ENCODE results near the gene ALDH3B1. TPM values are rescaled to one million over a fixed set of nuclear protein-coding genes. Genes with fewer than 3 reads are reported as not detected.

The ALDH3B1 gene
- total and polyA plus RNA-seq, 9 of the 15 experiments (the other 6 are each of a cell fraction or from before 2014, with no cell fraction given), result 0.01 to 0.35 (median 0.07) TPM; not detected in 2

GRCh38 chr11:68032997-68033707 lies 23.0 kb downstream of the ALDH3B1 start:
- no peaks in the 10 kb centered on the region for H3K27me3 ChIP-seq (ENCODE audit: control insufficient read depth in 2 of 2, insufficient read depth in 2 of 2, low read length in 2 of 2)
- H2AFZ ChIP-seq (ENCODE audit: low read depth, low read length), result no peak overlapping the region
- ATAC-seq (no peak), FAIRE-seq (no peak), DNase-seq (ENCODE audit: extremely low read depth in 1 of 4, low spot score in 3 of 4) (no peak)
- peaks cover 21 to 64% of the 10 kb centered on the region in 2 experiments for H3K4me1 ChIP-seq (replicated peaks in 1 of 2; ENCODE audit: control insufficient read depth in 2 of 2, insufficient read depth in 2 of 2, low read length in 2 of 2)
- POLR2A ChIA-PET, result interaction anchor here (0.6 kb wide), 1 partner anchor 18 kb away, joined by 3 read pairs; no protein-coding TSS in a partner anchor
- in situ Hi-C loops (cut with MboI), result no loop called here
- H3K4me3 ChIP-seq, result no peak overlapping the region
- H3K9me1 ChIP-seq (ENCODE audit: control insufficient read depth, insufficient read depth, low read length), result no peaks in the 10 kb centered on the region
- H3K36me3 ChIP-seq (ENCODE audit: control insufficient read depth, insufficient read depth, low read length), result peaks cover 44% of the 10 kb centered on the region; the same call in 2 of the 3 replicates
- intact Hi-C loops (cut with micrococcal nuclease), result no loop called here
- no TSS peak for BruUV-seq (replicated peaks)
- peaks cover 25% of the 10 kb centered on the region for H3K79me2 ChIP-seq (ENCODE audit: control insufficient read depth, insufficient read depth, low read length)
- CTCF ChIA-PET (ENCODE audit: low intra/inter-chr PET ratio), result no interaction called here
- no peaks in the 10 kb centered on the region for H3K9me3 ChIP-seq (replicated peaks; ENCODE audit: control insufficient read depth, insufficient read depth, low read depth, low read length)
- H3K9ac ChIP-seq (ENCODE audit: insufficient read depth in 1 of 2, low read depth in 2 of 2, low read length in 2 of 2), result peak overlapping the region in 1 of 2 experiments; percentile 55; a peak in 1 of 4 replicates
- no peaks in the 10 kb centered on the region for H4K20me1 ChIP-seq (replicated peaks; ENCODE audit: control insufficient read depth, insufficient read depth, low read length)
- WGBS (ENCODE audit: insufficient coverage, low coverage, missing lambda C conversion rate), result 92% methylated on average over 11 of the region's 29 CpGs
- no peak overlapping the region for H3K4me2 ChIP-seq (ENCODE audit: insufficient read depth, low read length)
- H3K27ac ChIP-seq (ENCODE audit: extremely low read depth, low read depth, low read length), result no peak overlapping the region
- TF ChIP-seq MCM3 (IDR thresholded peaks at IDR 0.05) (no peak), RBFOX2 (IDR thresholded peaks at IDR 0.05; ENCODE audit: low read depth, low read length) (peak; percentile 13), POLR2G (IDR thresholded peaks at IDR 0.05; ENCODE audit: low read depth, low read length) (peak; percentile 9; the same call in 1 of the 2 replicates), USF1 (CRISPR knock-in tag; IDR thresholded peaks at IDR 0.05) (no peak)

Measured in K562 (cell line).